Smooth muscle cell (in vitro differentiated cells): Measurements from ENCODE around the gene TMEM178B. TPM values are rescaled to one million over a fixed set of nuclear protein-coding genes. Genes with fewer than 3 reads are reported as not detected.

Experiments
- DNase-seq: peaks from one replicate; lab custom pipeline; 2025; ENCODE audit not compliant: unreplicated experiment; lab: John Stamatoyannopoulos, UW
- H2AFZ ChIP-seq: fragments of 200-600 bp; sonication (generic); 2 replicates; pipeline ENCODE4 v1.6.0; 2016; ENCODE audit warnings: antibody characterized with exemption, low read depth, mild to moderate bottlenecking
- H3F3A ChIP-seq: fragments of 200-600 bp; sonication (generic); 2 replicates; pipeline ENCODE4 v1.6.0; 2017; ENCODE audit warnings: antibody characterized with exemption, low read depth
- H3K27ac ChIP-seq: fragments of 200-600 bp; sonication (generic); 2 replicates; pipeline ENCODE4 v1.5.1; 2016; ENCODE audit warnings: low read depth, mild to moderate bottlenecking
- H3K27me3 ChIP-seq: fragments of 200-600 bp; sonication (generic); 2 replicates; pipeline ENCODE4 v1.6.1; 2016; ENCODE audit warnings: low read depth, mild to moderate bottlenecking
- H3K36me3 ChIP-seq: fragments of 200-600 bp; sonication (generic); 2 replicates; pipeline ENCODE4 v1.5.1; 2016; ENCODE audit warnings: low read depth
- H3K4me1 ChIP-seq: fragments of 200-600 bp; sonication (generic); 2 replicates; pipeline ENCODE4 v1.5.1; 2016; ENCODE audit warnings: low read depth
- H3K4me2 ChIP-seq: fragments of 200-600 bp; sonication (generic); 2 replicates; pipeline ENCODE4 v1.6.0; 2016; ENCODE audit warnings: mild to moderate bottlenecking
- H3K4me3 ChIP-seq: fragments of 200-600 bp; sonication (generic); 2 replicates; pipeline ENCODE4 v1.5.1; 2016; ENCODE audit warnings: mild to moderate bottlenecking
- H3K79me2 ChIP-seq: fragments of 200-600 bp; sonication (generic); 2 replicates; pipeline ENCODE4 v1.6.0; 2016; ENCODE audit warnings: low read depth, mild to moderate bottlenecking
- H3K9ac ChIP-seq: fragments of 200-600 bp; sonication (generic); 2 replicates; pipeline ENCODE4 v1.6.0; 2016; ENCODE audit warnings: low read depth
- H3K9me3 ChIP-seq: fragments of 200-600 bp; sonication (generic); replicated peaks from 2 replicates; pipeline ENCODE4 v1.5.1; 2016; ENCODE audit warnings: low read depth
- H4K20me1 ChIP-seq: fragments of 200-600 bp; sonication (generic); 2 replicates; pipeline ENCODE4 v1.6.0; 2016; ENCODE audit warnings: low read depth
- CTCF ChIP-seq: fragments of 200-600 bp; sonication (generic); IDR thresholded peaks from 2 replicates; pipeline ENCODE4 v1.5.1; 2017; ENCODE audit warnings: borderline replicate concordance, mild to moderate bottlenecking, antibody characterized with exemption; ENCODE audit not compliant: insufficient read depth, poor library complexity, severe bottlenecking
- WGBS: methylation state at CpG from one replicate; pipeline ENCODE4 v1.1.7; 2016; ENCODE audit warnings: low lambda C conversion rate; 5-methylcytosine and 5-hydroxymethylcytosine counted together
- polyA plus RNA-seq: library from polyadenylated mRNA; unstranded; fragments of >200 nt; fragmentation: Nextera tagmentation; extraction: Ambion mirVana; gene quantifications from 2 replicates; pipeline ENCODE4 v1.2.1, GENCODE V29; 2016
- total RNA-seq: library from RNA; depleted of rRNA; stranded (reverse); fragments of >200 nt; gene quantifications from 2 replicates; pipeline ENCODE4 v1.2.3, GENCODE V29; 2014

TMEM178B gene
- total and polyA plus RNA-seq, 2 experiments from 2014 or later, result 0.72 TPM; not detected in 1

DNA sequence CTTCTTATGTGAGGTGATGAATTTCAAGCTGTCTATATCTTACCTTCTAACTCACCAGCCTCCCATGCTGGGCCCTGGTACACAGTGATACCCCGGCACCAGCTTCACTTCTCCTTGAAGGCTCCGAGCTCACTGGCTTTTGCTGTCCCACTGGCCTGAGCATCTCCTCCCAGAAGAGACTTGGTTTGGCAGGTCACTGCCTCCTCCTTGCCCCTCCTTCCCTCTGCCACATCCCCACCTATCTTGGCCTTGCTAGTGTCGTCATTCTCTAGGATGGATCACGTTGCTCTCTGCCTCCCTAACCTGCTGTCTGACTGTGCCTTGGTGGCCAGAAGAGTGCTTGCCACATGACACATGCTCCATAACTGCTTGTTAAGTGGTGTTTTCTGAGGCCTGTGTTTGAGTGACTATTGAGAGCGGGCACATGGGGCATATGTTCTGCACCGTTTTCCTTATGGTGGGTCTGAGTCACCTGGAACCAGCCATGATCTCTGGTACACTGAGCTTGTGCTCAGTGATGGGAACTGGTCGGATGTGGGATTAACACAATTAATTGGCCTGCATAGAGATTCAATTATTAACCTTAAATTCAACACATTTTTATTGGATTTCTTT is 86.5 kb downstream of the TMEM178B start:
- H3K9ac ChIP-seq, result no peak overlapping the region
- no peak for DNase-seq
- no peaks in the 10 kb centered on the region for H3K9me3 ChIP-seq

DNA sequence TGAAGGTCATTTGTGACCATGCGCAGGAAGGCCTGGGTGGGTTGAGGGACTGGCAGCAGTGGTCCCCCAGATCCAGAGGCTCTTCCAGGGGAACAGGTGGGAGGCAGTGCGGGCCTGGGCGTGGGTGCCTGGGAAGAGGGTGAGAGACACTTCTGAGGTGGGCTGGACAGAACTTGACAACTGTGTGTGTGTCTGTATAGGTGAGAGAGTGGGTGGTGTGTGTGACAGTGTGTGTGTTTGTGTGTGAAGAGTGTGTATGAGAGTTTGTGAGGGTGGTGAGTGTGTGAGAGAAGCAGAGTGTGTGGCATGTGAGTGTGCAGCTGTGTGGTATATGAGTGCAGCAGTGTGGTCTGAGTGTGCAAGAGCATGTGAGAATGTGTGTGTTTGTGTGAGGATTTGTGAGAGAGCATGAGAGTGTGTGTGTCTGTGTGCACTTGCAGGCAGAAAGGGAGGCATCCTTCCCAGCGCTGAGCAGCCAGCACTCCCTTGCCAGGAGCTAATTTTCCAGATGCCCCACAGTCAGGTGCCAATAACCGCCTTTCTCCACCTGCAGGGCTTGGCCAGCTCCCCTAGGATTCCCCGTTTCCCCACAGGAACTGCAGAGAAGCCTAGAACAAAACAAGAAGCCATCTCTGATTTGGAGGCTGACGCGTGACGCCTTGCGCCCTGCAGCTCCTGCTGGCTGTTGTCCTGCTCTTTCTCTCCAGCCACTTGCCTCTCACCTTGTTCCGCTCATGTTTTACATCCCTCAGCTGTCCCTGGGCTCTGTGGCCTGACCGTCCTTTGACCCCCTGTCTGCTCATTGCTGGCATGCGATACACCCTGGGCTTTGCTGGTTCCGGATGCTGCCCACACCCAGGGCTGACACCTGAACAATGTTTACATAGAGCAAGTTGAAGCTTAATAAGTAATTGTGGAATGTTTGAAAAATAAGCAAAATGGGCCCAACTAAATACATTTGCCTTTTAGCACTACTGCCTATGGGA is 88.0 kb downstream of the TMEM178B start:
- no peaks in the 10 kb centered on the region for H3K36me3 ChIP-seq
- H3K4me3 ChIP-seq, result no peak overlapping the region
- WGBS, result 93% methylated on average over 14 of the region's 14 CpGs
- DNase-seq, result no peak
- no peaks in the 10 kb centered on the region for H4K20me1 ChIP-seq
- no peaks in the 10 kb centered on the region for H3K9me3 ChIP-seq
- no peak overlapping the region for H3K4me2 ChIP-seq
- no peak overlapping the region for H3K27ac ChIP-seq
- H2AFZ ChIP-seq, result no peak overlapping the region
- H3K9ac ChIP-seq, result no peak overlapping the region
- peaks cover 3% of the 10 kb centered on the region for H3K4me1 ChIP-seq
- no peak for TF ChIP-seq CTCF
- H3K79me2 ChIP-seq, result no peaks in the 10 kb centered on the region
- H3F3A ChIP-seq, result no peaks in the 10 kb centered on the region
- no peaks in the 10 kb centered on the region for H3K27me3 ChIP-seq

More for the DNA sequence above, 86.5 kb downstream of the TMEM178B start:
- H3K4me2 ChIP-seq, result no peak overlapping the region
- WGBS, result 91% methylated on average over 7 of the region's 7 CpGs
- no peak overlapping the region for H2AFZ ChIP-seq
- no peak overlapping the region for H3K27ac ChIP-seq
- no peaks in the 10 kb centered on the region for H3K36me3 ChIP-seq
- no peak for TF ChIP-seq CTCF
- no peaks in the 10 kb centered on the region for H3K27me3 ChIP-seq
- H3K79me2 ChIP-seq, result no peaks in the 10 kb centered on the region
- H3K4me1 ChIP-seq, result peaks cover 7% of the 10 kb centered on the region
- H3F3A ChIP-seq, result no peaks in the 10 kb centered on the region
- H4K20me1 ChIP-seq, result no peaks in the 10 kb centered on the region
- no peak overlapping the region for H3K4me3 ChIP-seq

DNA sequence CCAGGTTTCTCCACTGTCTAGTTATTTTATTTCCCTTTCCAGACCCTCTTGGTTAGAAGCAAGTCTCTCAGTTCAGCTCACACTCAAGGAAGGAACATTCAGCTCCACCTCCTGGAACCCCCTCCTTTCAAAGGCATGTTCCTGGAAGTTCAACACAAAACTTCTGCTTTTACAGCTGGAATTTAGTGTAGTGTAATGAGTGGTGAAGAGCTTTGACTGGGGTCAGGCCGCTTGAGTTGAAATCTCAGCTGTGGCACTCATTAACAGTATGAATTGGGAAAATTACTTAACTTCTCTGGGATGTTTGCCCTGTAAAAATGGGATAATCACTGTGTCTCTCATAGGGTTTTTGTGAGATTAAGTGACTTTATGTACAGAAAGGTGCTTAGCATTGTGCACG is 91.7 kb downstream of the TMEM178B start:
- WGBS, result 48% methylated on average over 2 of the region's 2 CpGs
- H3K4me1 ChIP-seq, result no peaks in the 10 kb centered on the region
- H3K79me2 ChIP-seq, result no peaks in the 10 kb centered on the region
- no peaks in the 10 kb centered on the region for H3F3A ChIP-seq
- no peak overlapping the region for H2AFZ ChIP-seq
- TF ChIP-seq CTCF, result no peak
- no peak overlapping the region for H3K4me3 ChIP-seq
- no peak overlapping the region for H3K27ac ChIP-seq
- H4K20me1 ChIP-seq, result no peaks in the 10 kb centered on the region
- no peak for DNase-seq
- H3K9me3 ChIP-seq, result no peaks in the 10 kb centered on the region
- H3K4me2 ChIP-seq, result no peak overlapping the region
- no peaks in the 10 kb centered on the region for H3K27me3 ChIP-seq
- H3K36me3 ChIP-seq, result no peaks in the 10 kb centered on the region
- H3K9ac ChIP-seq, result no peak overlapping the region
